Colonic mucosa (tissue), 4 donors: Measurements from ENCODE around the gene GDAP1L1. TPM values are rescaled to one million over a fixed set of nuclear protein-coding genes. Genes with fewer than 3 reads are reported as not detected.

ENCODE experiments used
- DNase-seq: peaks from one replicate; pipeline ENCODE4 v3.0.0-alpha.2; 2020
- H3K27ac ChIP-seq: fragments of 200-600 bp; one replicate; pipeline ENCODE4 v1.8.0; 2021
- H3K27me3 ChIP-seq: fragments of 200-600 bp; one replicate; pipeline ENCODE4 v1.8.0; 2021
- H3K36me3 ChIP-seq: fragments of 200-600 bp; one replicate; pipeline ENCODE4 v1.8.0; 2021
- H3K4me1 ChIP-seq: fragments of 200-600 bp; one replicate; pipeline ENCODE4 v1.8.0; 2021; ENCODE audit warnings: mild to moderate bottlenecking
- H3K4me3 ChIP-seq: fragments of 200-600 bp; one replicate; pipeline ENCODE4 v1.8.0; 2021
- H3K9ac ChIP-seq, 2 donors: one replicate each; pipeline ENCODE4 v1.7.0; 2013; ENCODE audit warnings: control low read depth in 2 of 2, low read depth in 2 of 2, low read length in 2 of 2
- H3K9me3 ChIP-seq: fragments of 200-600 bp; one replicate; pipeline ENCODE4 v1.8.0; 2021
- CTCF ChIP-seq: fragments of 200-600 bp; IDR thresholded peaks from one replicate; pipeline ENCODE4 v1.8.0; 2022; ENCODE audit warnings: antibody characterized with exemption, mild to moderate bottlenecking
- intact Hi-C: fragments of 100-400 bp; cut with DNase I; formaldehyde crosslinking; loops from one replicate; pipeline ENCODE4 v1.14.1; 2022
- total RNA-seq, 2 donors: library from RNA; stranded (reverse); fragmentation: NEBNext Ultra II Directional in 1 of 2; extraction: Animal tissue kit (Norgen Biotek cat#: 25700) in 1 of 2; gene quantifications; one replicate each; pipeline ENCODE4 v1.2.1, GENCODE V29; 2021
- donor health status: healthy.
- donor health status: DM: no; HTN: no; CAD: no.
- donor health status: DM: no; HTN: no; CAD: no.

The GDAP1L1 gene
- total RNA-seq, 2 donors from 2014 or later: not detected

GRCh38 chr20:44255942-44256341 is 8.8 kb downstream of the GDAP1L1 start:
- H3K27me3 ChIP-seq: no peaks in the 10 kb centered on the region
- no peak for TF ChIP-seq CTCF
- intact Hi-C loops: no loop called here
- no peaks in the 10 kb centered on the region for H3K4me1 ChIP-seq
- DNase-seq: no peak
- no peak overlapping the region for H3K4me3 ChIP-seq
- H3K36me3 ChIP-seq: no peaks in the 10 kb centered on the region
- H3K27ac ChIP-seq: no peak overlapping the region
- no peak overlapping the region for H3K9ac ChIP-seq
- no peaks in the 10 kb centered on the region for H3K9me3 ChIP-seq

GRCh38 chr20:44256961-44257360 is 9.9 kb downstream of the GDAP1L1 start:
- Histone ChIP-seq H3K9ac (no peak overlapping the region), H3K9me3 (no peaks in the 10 kb centered on the region), H3K27me3 (no peaks in the 10 kb centered on the region), H3K4me3 (no peak overlapping the region), H3K27ac (no peak overlapping the region), H3K4me1 (no peaks in the 10 kb centered on the region), H3K36me3 (no peaks in the 10 kb centered on the region)
- intact Hi-C loops: no loop called here
- TF ChIP-seq CTCF: no peak
- no peak for DNase-seq

- H3K27me3 ChIP-seq: no peaks in the 10 kb centered on the region
- intact Hi-C loops: no loop called here
- H3K27ac ChIP-seq: no peak overlapping the region
- no peaks in the 10 kb centered on the region for H3K4me1 ChIP-seq
- no peak overlapping the region for H3K4me3 ChIP-seq
- no peak for DNase-seq
- no peak for TF ChIP-seq CTCF
- no peaks in the 10 kb centered on the region for H3K36me3 ChIP-seq
- no peaks in the 10 kb centered on the region for H3K9me3 ChIP-seq
- no peak overlapping the region for H3K9ac ChIP-seq
These were observed 11.2 kb downstream of the GDAP1L1 start for GRCh38 chr20:44258226-44258890.

- no peak overlapping the region for H3K27ac ChIP-seq
- H3K4me1 ChIP-seq: no peaks in the 10 kb centered on the region
- no peak for TF ChIP-seq CTCF
- no peaks in the 10 kb centered on the region for H3K27me3 ChIP-seq
- H3K36me3 ChIP-seq: no peaks in the 10 kb centered on the region
- no peaks in the 10 kb centered on the region for H3K9me3 ChIP-seq
- H3K4me3 ChIP-seq: no peak overlapping the region
- intact Hi-C loops: no loop called here
- no peak for DNase-seq
- no peak overlapping the region for H3K9ac ChIP-seq
These were observed 17.2 kb downstream of the GDAP1L1 start for GRCh38 chr20:44264287-44264686.

- H3K27ac ChIP-seq: no peak overlapping the region
- H3K27me3 ChIP-seq: no peaks in the 10 kb centered on the region
- no peaks in the 10 kb centered on the region for H3K9me3 ChIP-seq
- H3K4me3 ChIP-seq: no peak overlapping the region
- no peak overlapping the region for H3K9ac ChIP-seq
- no peak for DNase-seq
- intact Hi-C loops: no loop called here
- TF ChIP-seq CTCF: no peak
- no peaks in the 10 kb centered on the region for H3K36me3 ChIP-seq
- no peaks in the 10 kb centered on the region for H3K4me1 ChIP-seq
These were observed 21.7 kb downstream of the GDAP1L1 start for GRCh38 chr20:44268802-44269201.
